Lung (tissue), 12 donors: ENCODE data around the gene UGT1A8. TPM values are rescaled to one million over a fixed set of nuclear protein-coding genes. Genes with fewer than 3 reads are reported as not detected.
"Not testable (repeated sequence)": the region's sequence is repeated elsewhere in the genome, so short reads cannot be mapped to it uniquely, and the experiment has no call there.

Experiments used
- ATAC-seq: fragments of 200-7000 bp; cut with Tn5 transposase; one replicate; pipeline ENCODE4 v1.9.1; 2020; ENCODE audit warnings: moderate number of reproducible peaks; ENCODE audit not compliant: insufficient read depth, low FRiP score
- DNase-seq, 3 donors: peaks; one replicate each; pipeline ENCODE4 v3.0.0-alpha.2; 2013 to 2017
- H3K27ac ChIP-seq, 2 donors: one replicate each; pipeline ENCODE4 v1.5.1; 2013; ENCODE audit warnings: mild to moderate bottlenecking in 2 of 2, moderate library complexity in 2 of 2, control low read depth in 1 of 2, inconsistent platforms in 1 of 2, low read depth in 1 of 2, low read length in 1 of 2
- H3K27me3 ChIP-seq, 3 donors: one replicate each; pipeline ENCODE4 v1.5.1; 2013; ENCODE audit warnings: low read length in 2 of 3; ENCODE audit not compliant: control insufficient read depth in 3 of 3, insufficient read depth in 3 of 3
- H3K36me3 ChIP-seq, 4 donors: one replicate each; pipeline ENCODE4 v1.5.1; 2013; ENCODE audit warnings: low read length in 4 of 4, mild to moderate bottlenecking in 1 of 4, moderate library complexity in 1 of 4; ENCODE audit not compliant: control insufficient read depth in 4 of 4, insufficient read depth in 4 of 4
- H3K4me1 ChIP-seq, 5 donors: one replicate each; pipeline ENCODE4 v1.5.1; 2013; ENCODE audit warnings: low read length in 5 of 5, mild to moderate bottlenecking in 2 of 5, moderate library complexity in 1 of 5; ENCODE audit not compliant: control insufficient read depth in 5 of 5, insufficient read depth in 5 of 5
- H3K4me3 ChIP-seq: one replicate; pipeline ENCODE4 v1.5.1; 2013; ENCODE audit warnings: mild to moderate bottlenecking, control low read depth, moderate library complexity
- H3K9ac ChIP-seq, 2 donors: one replicate each; pipeline ENCODE4 v1.5.1; 2013; ENCODE audit warnings: low read length in 2 of 2, control low read depth in 1 of 2; ENCODE audit not compliant: insufficient read depth in 1 of 2
- H3K9me3 ChIP-seq, 4 donors: one replicate each; pipeline ENCODE4 v1.5.1; 2013; ENCODE audit warnings: low read length in 3 of 4, mild to moderate bottlenecking in 1 of 4, moderate library complexity in 1 of 4; ENCODE audit not compliant: control insufficient read depth in 4 of 4, insufficient read depth in 3 of 4
- CTCF ChIP-seq: IDR thresholded peaks from 2 replicates; pipeline ENCODE4 v1.5.1; 2012; ENCODE audit warnings: mild to moderate bottlenecking; ENCODE audit errors: control extremely low read depth, extremely low read depth
- WGBS, 2 donors: extraction: QIAGEN DNeasy Blood & Tissue Kit; methylation state at CpG; one replicate each; pipeline ENCODE4 v1.1.7; 2013; 5-methylcytosine and 5-hydroxymethylcytosine counted together
- polyA plus RNA-seq, 2 donors: library from polyadenylated mRNA; stranded (reverse); fragments of 200-250 nt; gene quantifications; one replicate each; pipeline ENCODE4 v1.2.1, GENCODE V29; 2013
- total RNA-seq, 2 donors: library from RNA; depleted of rRNA in 1 of 2; stranded (reverse); fragments of >200 nt in 1 of 2; gene quantifications; one replicate each; pipeline ENCODE4 v1.2.1, GENCODE V29; 2014 to 2021
- donor health status: control.
- donor health status: control.
- donor health status: Bipolar disorder and iron deficiency.
- donor health status: healthy.
- donor health status: DM: yes; HTN: yes; CAD: no.

UGT1A8 gene
- total and polyA plus RNA-seq, 4 donors = 0.26 TPM; not detected in 3

- Histone ChIP-seq H3K4me3 (no peak overlapping the region), H3K27ac (no peak overlapping the region), H3K9ac (no peak overlapping the region), H3K9me3 (no peaks in the 10 kb centered on the region), H3K4me1 (peaks cover 0 to 8% (median 0%) of the 10 kb centered on the region in 5 donors), H3K36me3 (no peaks in the 10 kb centered on the region), H3K27me3 (no peaks in the 10 kb centered on the region)
- no peak for TF ChIP-seq CTCF
- WGBS, 2 donors = 15 to 20% methylated on average over 1 of the region's 1 CpG
- peak; percentile 37 to 86 (median 84) for DNase-seq
- ATAC-seq = no peak
These were observed 82.7 kb downstream of the UGT1A8 start for GRCh38 chr2:233700028-233700635.

GRCh38 chr2:233700842-233701241, 83.4 kb downstream of the UGT1A8 start:
- DNase-seq, H3K9ac ChIP-seq, H3K9me3 ChIP-seq, H3K36me3 ChIP-seq, H3K27me3 ChIP-seq, ATAC-seq, H3K4me1 ChIP-seq, H3K4me3 ChIP-seq, H3K27ac ChIP-seq: not testable (repeated sequence)
- 92 to 93% methylated on average over 5 of the region's 5 CpGs for WGBS, 2 donors

- no peak for ATAC-seq
- H3K9ac ChIP-seq = no peak overlapping the region
- no peaks in the 10 kb centered on the region for H3K9me3 ChIP-seq
- TF ChIP-seq CTCF = no peak
- no peak overlapping the region for H3K27ac ChIP-seq
- peaks cover 0 to 8% (median 0%) of the 10 kb centered on the region in 5 donors for H3K4me1 ChIP-seq
- no peaks in the 10 kb centered on the region for H3K27me3 ChIP-seq
- H3K36me3 ChIP-seq = no peaks in the 10 kb centered on the region
- 44 to 55% methylated on average over 3 of the region's 3 CpGs for WGBS, 2 donors
- DNase-seq = no peak
- no peak overlapping the region for H3K4me3 ChIP-seq
These were observed 84.8 kb downstream of the UGT1A8 start for GRCh38 chr2:233702238-233702637.

- H3K4me1 ChIP-seq = no peaks in the 10 kb centered on the region
- no peaks in the 10 kb centered on the region for H3K36me3 ChIP-seq
- H3K27ac ChIP-seq = no peak overlapping the region
- no peak for TF ChIP-seq CTCF
- H3K9ac ChIP-seq = no peak overlapping the region
- no peaks in the 10 kb centered on the region for H3K9me3 ChIP-seq
- ATAC-seq = no peak
- WGBS, 2 donors = 58 to 70% methylated on average over 4 of the region's 4 CpGs
- DNase-seq = no peak
- no peak overlapping the region for H3K4me3 ChIP-seq
- no peaks in the 10 kb centered on the region for H3K27me3 ChIP-seq
These were observed 88.6 kb downstream of the UGT1A8 start for GRCh38 chr2:233705911-233706506.
